HFF-Myc (cell line): ENCODE data around the gene SETBP1.

ENCODE experiments used
- DNase-seq: peaks from one replicate; pipeline ENCODE4 v3.0.0-alpha.2; 2011; ENCODE audit warnings: low read depth; ENCODE audit errors: extremely low read depth
- H3K4me3 ChIP-seq: replicated peaks from 2 replicates; pipeline ENCODE4 v1.5.1; 2011; ENCODE audit warnings: low read depth, mild to moderate bottlenecking, control low read depth, low read length
- CTCF ChIP-seq: IDR thresholded peaks from 2 replicates; pipeline ENCODE4 v1.5.1; 2012; ENCODE audit warnings: mild to moderate bottlenecking, low read depth, low read length, control low read depth; ENCODE audit errors: missing control alignments

SETBP1 gene

GRCh38 chr18:44937960-44938719 lies 257.5 kb downstream of the SETBP1 start:
- TF ChIP-seq CTCF: no peak
- DNase-seq: no peak

GRCh38 chr18:44938720-44939665 lies 258.3 kb downstream of the SETBP1 start:
- TF ChIP-seq CTCF: no peak
- no peak overlapping the region for H3K4me3 ChIP-seq
- no peak for DNase-seq

More at GRCh38 chr18:44937960-44938719, 257.5 kb downstream of the SETBP1 start:
- H3K4me3 ChIP-seq: no peak overlapping the region

GRCh38 chr18:44941516-44941915 lies 260.8 kb downstream of the SETBP1 start:
- no peak for TF ChIP-seq CTCF
- no peak overlapping the region for H3K4me3 ChIP-seq
- DNase-seq: no peak

- TF ChIP-seq CTCF: no peak
Observed at GRCh38 chr18:44942073-44942472, 261.4 kb downstream of the SETBP1 start.

GRCh38 chr18:44943311-44943881 lies 262.7 kb downstream of the SETBP1 start:
- no peak for DNase-seq
- H3K4me3 ChIP-seq: no peak overlapping the region
- no peak for TF ChIP-seq CTCF

More at GRCh38 chr18:44942073-44942472, 261.4 kb downstream of the SETBP1 start:
- DNase-seq: no peak
- no peak overlapping the region for H3K4me3 ChIP-seq

GRCh38 chr18:44944461-44944860 lies 263.8 kb downstream of the SETBP1 start:
- no peak overlapping the region for H3K4me3 ChIP-seq
- no peak for TF ChIP-seq CTCF
- no peak for DNase-seq
